NCI-H2107 treated with DMSO at 0.1 percent for 48 hours (cell line): ENCODE results near the gene NTSR1.

ENCODE experiments used
- DNase-seq: peaks from one replicate; lab custom pipeline; 2025; ENCODE audit not compliant: unreplicated experiment; lab: John Stamatoyannopoulos, UW

The NTSR1 gene

GRCh38 chr20:62753626-62754025, 45.0 kb downstream of the NTSR1 start:
- DNase-seq: no peak

- no peak for DNase-seq
Observed at GRCh38 chr20:62754122-62754990, 45.7 kb downstream of the NTSR1 start.

- no peak for DNase-seq
Observed at GRCh38 chr20:62754991-62755356, 46.3 kb downstream of the NTSR1 start.

GRCh38 chr20:62755817-62756724, 47.4 kb downstream of the NTSR1 start:
- no peak for DNase-seq

- DNase-seq: no peak
Observed at GRCh38 chr20:62758226-62758912, 49.7 kb downstream of the NTSR1 start.

GRCh38 chr20:62759981-62760431, 51.4 kb downstream of the NTSR1 start:
- no peak for DNase-seq

- DNase-seq: no peak
Observed at GRCh38 chr20:62760471-62760855, 51.8 kb downstream of the NTSR1 start.

GRCh38 chr20:62760856-62761758, 52.5 kb downstream of the NTSR1 start:
- DNase-seq: no peak

- DNase-seq: no peak
Observed at GRCh38 chr20:62761759-62762131, 53.1 kb downstream of the NTSR1 start.

- DNase-seq: no peak
Observed at GRCh38 chr20:62762376-62762775, 53.7 kb downstream of the NTSR1 start.

GRCh38 chr20:62762801-62763368, 54.2 kb downstream of the NTSR1 start:
- no peak for DNase-seq

- no peak for DNase-seq
Observed at GRCh38 chr20:62763404-62763803, 54.8 kb downstream of the NTSR1 start.

GRCh38 chr20:62764156-62764935, 55.7 kb downstream of the NTSR1 start:
- no peak for DNase-seq

GRCh38 chr20:62765021-62765420, 56.4 kb downstream of the NTSR1 start:
- DNase-seq: no peak

GRCh38 chr20:62765432-62766070, 56.9 kb downstream of the NTSR1 start:
- no peak for DNase-seq

GRCh38 chr20:62766071-62766450, 57.4 kb downstream of the NTSR1 start:
- no peak for DNase-seq

GRCh38 chr20:62766716-62767115, 58.1 kb downstream of the NTSR1 start:
- DNase-seq: no peak

GRCh38 chr20:62768234-62768546, 59.6 kb downstream of the NTSR1 start:
- DNase-seq: no peak
